H1 (cell line): Measurements from ENCODE around the gene ANKRD11. TPM values are rescaled to one million over a fixed set of nuclear protein-coding genes. Genes with fewer than 3 reads are reported as not detected.

Source experiments
- CTCF ChIA-PET: fragments of 300-600 bp; sonication (Branson Sonifier 250); formaldehyde crosslinking; loops from one replicate; lab custom pipeline; 2021; ENCODE audit not compliant: partially characterized antibody; lab: Charles Lee
- POLR2A ChIA-PET: fragments of 300-600 bp; sonication (Branson Sonifier 250); formaldehyde crosslinking; loops from one replicate; lab custom pipeline; 2021; ENCODE audit warnings: inconsistent platforms; ENCODE audit not compliant: partially characterized antibody; lab: Charles Lee
- DNase-seq, 2 experiments: peaks; one replicate each; pipeline versions ENCODE4 v3.0.0 to v3.0.0-alpha.2; 2010 to 2022; ENCODE audit warnings: low spot score in 2 of 2, low read depth in 1 of 2, mixed read lengths in 1 of 2
- FAIRE-seq: peaks from 2 replicates; lab custom pipeline; 2011; peaks lifted over from hg19 to GRCh38; lab: Jason Lieb, UNC
- H2AFZ ChIP-seq: 2 replicates; pipeline ENCODE4 v1.8.1; 2012; ENCODE audit warnings: low read length, inconsistent platforms
- H2AK5ac ChIP-seq: 2 replicates; pipeline ENCODE4 v1.6.1; 2013; ENCODE audit warnings: low read depth, low read length
- H2BK120ac ChIP-seq: replicated peaks from 2 replicates; pipeline ENCODE3; 2013; ENCODE audit warnings: low read depth, low read length, inconsistent platforms
- H2BK12ac ChIP-seq: 2 replicates; pipeline ENCODE4 v1.6.1; 2013; ENCODE audit warnings: low read depth, low read length
- H2BK15ac ChIP-seq: 2 replicates; pipeline ENCODE4 v1.6.1; 2013; ENCODE audit warnings: low read length
- H2BK20ac ChIP-seq: 2 replicates; pipeline ENCODE4 v1.6.1; 2013; ENCODE audit warnings: low read length
- H2BK5ac ChIP-seq: 2 replicates; pipeline ENCODE4 v1.6.1; 2013; ENCODE audit warnings: low read depth, low read length
- H3K14ac ChIP-seq: 2 replicates; pipeline ENCODE4 v1.6.1; 2013; ENCODE audit warnings: inconsistent platforms; ENCODE audit not compliant: insufficient read length
- H3K18ac ChIP-seq: 2 replicates; pipeline ENCODE4 v1.6.1; 2013; ENCODE audit warnings: low read length; ENCODE audit errors: extremely low read depth
- H3K23ac ChIP-seq: 2 replicates; pipeline ENCODE4 v1.6.1; 2013; ENCODE audit warnings: inconsistent platforms; ENCODE audit not compliant: insufficient read length
- H3K23me2 ChIP-seq: 2 replicates; pipeline ENCODE4 v1.6.1; 2013; ENCODE audit warnings: low read depth, low read length
- H3K27ac ChIP-seq: 2 replicates; pipeline ENCODE4 v1.6.1; 2011; ENCODE audit warnings: low read depth, low read length, inconsistent platforms
- H3K27me3 ChIP-seq, 4 experiments: replicated peaks in 1 of 4; 1 replicate in 1 of 4; 2 replicates in 3 of 4; pipeline versions ENCODE4 v1.6.1 to v1.8.1; 2011 to 2013; ENCODE audit warnings: low read length in 3 of 4, mild to moderate bottlenecking in 3 of 4, inconsistent platforms in 2 of 4, mixed read lengths in 2 of 4, moderate library complexity in 1 of 4; ENCODE audit not compliant: control insufficient read depth in 3 of 4, insufficient read depth in 3 of 4; ENCODE audit errors: extremely low read depth in 1 of 4
- H3K36me3 ChIP-seq, 4 experiments: 2 replicates each; pipeline versions ENCODE4 v1.6.1 to v1.8.1; 2011 to 2013; ENCODE audit warnings: mild to moderate bottlenecking in 4 of 4, low read length in 3 of 4, moderate library complexity in 2 of 4, control low read depth in 1 of 4, inconsistent platforms in 1 of 4; ENCODE audit not compliant: insufficient read depth in 4 of 4, control insufficient read depth in 2 of 4
- H3K4ac ChIP-seq: replicated peaks from 2 replicates; pipeline ENCODE3; 2013; ENCODE audit warnings: low read length, low read depth, mixed read lengths, inconsistent platforms; ENCODE audit not compliant: insufficient read length
- H3K4me1 ChIP-seq, 4 experiments: replicated peaks in 1 of 4; 1 replicate in 1 of 4; 2 replicates in 3 of 4; pipeline versions ENCODE4 v1.6.1 to v1.8.1; 2011 to 2013; ENCODE audit warnings: low read length in 3 of 4, inconsistent platforms in 2 of 4, mixed read lengths in 1 of 4; ENCODE audit not compliant: insufficient read depth in 4 of 4, control insufficient read depth in 3 of 4
- H3K4me2 ChIP-seq, 2 experiments: 2 replicates each; pipeline versions ENCODE4 v1.6.1 to v1.8.1; 2011 to 2013; ENCODE audit warnings: low read depth in 2 of 2, low read length in 2 of 2, control low read depth in 1 of 2, inconsistent platforms in 1 of 2, mild to moderate bottlenecking in 1 of 2; ENCODE audit not compliant: insufficient read depth in 1 of 2
- H3K4me3 ChIP-seq, 4 experiments: fragments of 200-600, 300-600 bp in 1 of 4; sonication (generic), shearing (Covaris generic), sonication (Bioruptor Twin) in 1 of 4; 2 replicates each; pipeline versions ENCODE4 v1.5.1 to v1.8.1; 2011 to 2016; ENCODE audit warnings: low read length in 4 of 4, low read depth in 3 of 4, control low read depth in 2 of 4, inconsistent platforms in 2 of 4, mild to moderate bottlenecking in 2 of 4, mixed read lengths in 1 of 4, moderate library complexity in 1 of 4; ENCODE audit not compliant: insufficient read depth in 2 of 4; ENCODE audit errors: extremely low read depth in 1 of 4
- H3K56ac ChIP-seq: replicated peaks from 2 replicates; pipeline ENCODE3; 2013; ENCODE audit warnings: low read depth, mild to moderate bottlenecking, mixed read lengths, low read length, inconsistent platforms; ENCODE audit not compliant: insufficient read length
- H3K79me1 ChIP-seq: 2 replicates; pipeline ENCODE4 v1.6.1; 2013; ENCODE audit warnings: low read depth, low read length, control low read depth
- H3K79me2 ChIP-seq, 2 experiments: 2 replicates each; pipeline versions ENCODE4 v1.6.1 to v1.8.1; 2012 to 2013; ENCODE audit warnings: low read length in 2 of 2, mild to moderate bottlenecking in 2 of 2, inconsistent platforms in 1 of 2; ENCODE audit not compliant: insufficient read depth in 2 of 2, control insufficient read depth in 1 of 2
- H3K9ac ChIP-seq, 4 experiments: replicated peaks in 1 of 4; 1 replicate in 1 of 4; 2 replicates in 3 of 4; pipeline versions ENCODE4 v1.6.1 to v1.8.1; 2011 to 2013; ENCODE audit warnings: low read depth in 3 of 4, low read length in 3 of 4, control low read depth in 2 of 4, mild to moderate bottlenecking in 2 of 4, moderate library complexity in 2 of 4, inconsistent platforms in 1 of 4; ENCODE audit errors: extremely low read depth in 1 of 4
- H3K9me3 ChIP-seq, 2 experiments: 2 replicates each; pipeline versions ENCODE4 v1.6.1 to v1.8.1; 2012 to 2013; ENCODE audit warnings: mild to moderate bottlenecking in 2 of 2, moderate library complexity in 2 of 2, control low read depth in 1 of 2, inconsistent platforms in 1 of 2, low read depth in 1 of 2, low read length in 1 of 2, mixed read lengths in 1 of 2; ENCODE audit not compliant: insufficient read depth in 2 of 2
- H4K20me1 ChIP-seq, 2 experiments: replicated peaks in 1 of 2; 2 replicates each; pipeline versions ENCODE3 to v1.8.1; 2011 to 2013; ENCODE audit warnings: inconsistent platforms in 2 of 2, low read length in 2 of 2, mild to moderate bottlenecking in 1 of 2; ENCODE audit not compliant: insufficient read depth in 2 of 2, control insufficient read depth in 1 of 2
- H4K5ac ChIP-seq: 2 replicates; pipeline ENCODE4 v1.6.1; 2013; ENCODE audit warnings: low read length, low read depth, mixed read lengths, inconsistent platforms; ENCODE audit not compliant: insufficient read length
- H4K8ac ChIP-seq: 2 replicates; pipeline ENCODE4 v1.8.0; 2013; ENCODE audit warnings: mild to moderate bottlenecking, moderate library complexity, low read length, inconsistent platforms; ENCODE audit not compliant: insufficient read depth; ENCODE audit errors: extremely low read depth
- H4K91ac ChIP-seq: replicated peaks from 2 replicates; pipeline ENCODE3; 2013; ENCODE audit warnings: low read length, mixed read lengths, inconsistent platforms; ENCODE audit not compliant: insufficient read length
- CHD1 ChIP-seq: IDR thresholded peaks from 2 replicates; pipeline ENCODE4 v1.6.1; 2012; ENCODE audit warnings: low read depth, low read length, improper control_type of control experiment
- E2F6 ChIP-seq: IDR thresholded peaks from 2 replicates; pipeline ENCODE4 v1.6.1; 2012; ENCODE audit warnings: inconsistent platforms
- JUND ChIP-seq: IDR thresholded peaks from 2 replicates; pipeline ENCODE4 v1.6.1; 2011; ENCODE audit warnings: mild to moderate bottlenecking, improper control_type of control experiment, low read length
- KDM1A ChIP-seq: fragments of 200-600, 300-600 bp; sonication (generic); IDR thresholded peaks from 2 replicates; pipeline ENCODE4 v1.7.1; 2016; ENCODE audit warnings: mild to moderate bottlenecking, low read length, borderline replicate concordance
- RBBP5 ChIP-seq: IDR thresholded peaks from 2 replicates; pipeline ENCODE4 v1.7.1; 2012; ENCODE audit warnings: low read depth, mild to moderate bottlenecking, inconsistent platforms, low read length, moderate library complexity, borderline replicate concordance
- TCF12 ChIP-seq: IDR thresholded peaks from 2 replicates; pipeline ENCODE4 v1.6.1; 2011; ENCODE audit warnings: low read depth, mild to moderate bottlenecking, low read length
- WGBS, 2 experiments: shearing (Covaris generic) in 1 of 2; methylation state at CpG; one replicate each; pipeline versions ENCODE4 v1.1.6 to v1.1.7; 2013 to 2015; ENCODE audit warnings: low lambda C conversion rate in 2 of 2, mixed read lengths in 2 of 2, inconsistent platforms in 1 of 2, low coverage in 1 of 2, missing lambda C conversion rate in 1 of 2; ENCODE audit not compliant: insufficient replicate concordance in 2 of 2, insufficient coverage in 1 of 2, insufficient read length in 1 of 2; ENCODE audit errors: extremely low coverage in 1 of 2, missing lambda C conversion rate in 1 of 2; 5-methylcytosine and 5-hydroxymethylcytosine counted together
- polyA plus RNA-seq, 7 experiments: library from polyadenylated mRNA; depleted of rRNA in 3 of 7; stranded (reverse) in 5 of 7; unstranded in 2 of 7; fragments of >200 nt in 5 of 7; fragments of 200-250 nt in 2 of 7; gene quantifications; 1 replicate in 5 of 7; 2 replicates in 1 of 7; 4 replicates in 1 of 7; pipeline versions ENCODE4 v1.2.1 to v1.2.3, GENCODE V29; 2011 to 2013; ENCODE audit warnings: missing spikeins in 2 of 7, mixed read lengths in 2 of 7
- total RNA-seq: library from RNA; stranded (reverse); fragmentation: NEBNext Ultra II Directional; extraction: Animal tissue kit (Norgen Biotek cat#: 25700); gene quantifications from 2 replicates; pipeline ENCODE4 v1.2.1, GENCODE V29; 2021
- TF ChIP-seq, protein P1 (sequence below): IDR thresholded peaks from 2 replicates; pipeline ENCODE4 v1.6.1; 2011; ENCODE audit warnings: low read length, improper control_type of control experiment

Gene ANKRD11
- total and polyA plus RNA-seq, 2 of the 8 experiments (the other 6 are each of a cell fraction or from before 2014, with no cell fraction given), result 46.5 to 142 TPM

DNA sequence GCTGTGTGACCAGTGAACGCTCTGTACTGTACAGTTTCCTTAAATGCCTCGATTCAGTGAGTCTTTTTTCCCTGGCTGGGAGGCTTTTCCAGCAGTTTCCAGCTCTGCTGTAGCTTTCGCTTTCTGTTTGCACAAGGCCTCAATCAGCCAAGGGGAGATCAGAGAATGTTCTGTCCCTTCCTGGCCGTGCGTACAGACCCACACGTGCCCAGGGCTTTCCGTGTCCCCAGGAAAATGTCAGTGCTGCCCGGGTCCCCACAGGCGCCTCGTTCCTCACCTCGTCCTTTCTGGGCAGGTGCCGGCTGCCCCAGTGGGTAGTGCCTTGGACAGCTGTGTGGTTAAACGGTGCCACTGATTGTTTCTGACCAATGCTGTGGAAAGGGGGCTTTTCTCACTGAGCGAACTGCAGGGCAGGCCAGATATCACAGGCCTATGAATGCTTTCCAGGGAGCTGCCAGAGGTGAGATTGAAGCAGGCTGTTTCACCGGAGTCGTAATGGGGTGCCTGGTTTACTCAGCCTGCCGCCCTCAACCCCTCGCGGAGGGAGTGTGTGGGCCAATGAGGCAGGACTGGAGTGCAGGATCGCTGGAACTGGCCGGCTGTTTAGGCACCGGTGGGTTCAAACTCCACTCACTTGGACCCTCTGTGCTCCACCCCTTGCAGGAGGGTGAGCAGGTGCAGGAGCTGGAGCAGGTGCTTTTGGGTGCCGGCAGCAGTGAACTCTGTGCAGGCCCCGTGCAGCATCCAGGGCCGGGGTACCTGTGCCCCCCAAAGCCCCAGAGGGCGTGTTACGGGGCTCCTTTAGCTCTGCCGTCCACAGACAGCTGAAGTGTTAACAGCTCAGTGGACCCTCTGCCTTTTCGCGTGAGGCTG, 228.4 kb downstream of the ANKRD11 start:
- H3K79me2 ChIP-seq, result no peaks in the 10 kb centered on the region
- H3K27me3 ChIP-seq, result peaks cover 4 to 13% (median 11%) of the 10 kb centered on the region in 4 experiments; a peak in 6 of 7 replicates
- no peak overlapping the region for H3K4ac ChIP-seq
- no peak overlapping the region for H3K4me2 ChIP-seq
- peaks cover 0 to 7% of the 10 kb centered on the region in 2 experiments for H4K20me1 ChIP-seq
- H4K5ac ChIP-seq, result no peak overlapping the region
- FAIRE-seq (no peak), DNase-seq (no peak)
- POLR2A ChIA-PET, result interaction anchor here (0.7 to 1.6 kb wide), 5 partner anchors 15 to 278 kb away, joined by 3 to 5 read pairs (median 3); no protein-coding TSS in a partner anchor
- H3K56ac ChIP-seq, result no peak overlapping the region
- peaks cover 6% of the 10 kb centered on the region; the same call in 1 of the 2 replicates for H3K23me2 ChIP-seq
- H3K23ac ChIP-seq, result no peak overlapping the region
- H3K79me1 ChIP-seq, result peaks cover 2% of the 10 kb centered on the region; the same call in 1 of the 2 replicates
- CTCF ChIA-PET, result interaction anchor here (0.7 to 4.6 kb wide), 4 partner anchors 16 to 295 kb away, joined by 3 to 26 read pairs (median 4); no protein-coding TSS in a partner anchor
- peaks cover 0 to 4% (median 0%) of the 10 kb centered on the region in 4 experiments; a peak in 1 of 7 replicates for H3K4me1 ChIP-seq
- H3K9ac ChIP-seq, result no peak overlapping the region
- H3K14ac ChIP-seq, result no peak overlapping the region
- no peak overlapping the region for H2BK20ac ChIP-seq
- H2AK5ac ChIP-seq, result no peak overlapping the region
- H3K27ac ChIP-seq, result no peak overlapping the region
- H2BK15ac ChIP-seq, result no peak overlapping the region
- WGBS, 2 experiments, result 94% methylated on average over 26 of the region's 30 CpGs; no CpG with 5 or more reads in 1 of the 2 experiments
- H3K18ac ChIP-seq, result no peak overlapping the region
- peak overlapping the region; percentile 53; the same call in 1 of the 2 replicates for H4K8ac ChIP-seq
- no peak overlapping the region for H2AFZ ChIP-seq
- H3K9me3 ChIP-seq, result no peaks in the 10 kb centered on the region; a peak in 1 of 4 replicates
- H2BK5ac ChIP-seq, result no peak overlapping the region
- no peak overlapping the region for H3K4me3 ChIP-seq
- no peak overlapping the region for H2BK120ac ChIP-seq
- no peak overlapping the region for H2BK12ac ChIP-seq
- H3K36me3 ChIP-seq, result peaks cover 0 to 3% (median 1%) of the 10 kb centered on the region in 4 experiments; a peak in 4 of 8 replicates
- no peak overlapping the region for H4K91ac ChIP-seq
- TF ChIP-seq CHD1 (no peak), TCF12 (no peak), E2F6 (no peak), KDM1A (no peak), RBBP5 (no peak), JUND (no peak)
- TF ChIP-seq, protein P1, sequence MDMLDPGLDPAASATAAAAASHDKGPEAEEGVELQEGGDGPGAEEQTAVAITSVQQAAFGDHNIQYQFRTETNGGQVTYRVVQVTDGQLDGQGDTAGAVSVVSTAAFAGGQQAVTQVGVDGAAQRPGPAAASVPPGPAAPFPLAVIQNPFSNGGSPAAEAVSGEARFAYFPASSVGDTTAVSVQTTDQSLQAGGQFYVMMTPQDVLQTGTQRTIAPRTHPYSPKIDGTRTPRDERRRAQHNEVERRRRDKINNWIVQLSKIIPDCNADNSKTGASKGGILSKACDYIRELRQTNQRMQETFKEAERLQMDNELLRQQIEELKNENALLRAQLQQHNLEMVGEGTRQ, result no peak
